LNCaP clone FGC (cell line): Measurements from ENCODE around the gene CUEDC1.

ENCODE experiments used
- DNase-seq: peaks from one replicate; pipeline ENCODE4 v3.0.0-alpha.2; 2011; ENCODE audit warnings: low read depth
- H3K4me3 ChIP-seq: 2 replicates; pipeline ENCODE4 v1.5.1; 2011; ENCODE audit warnings: mild to moderate bottlenecking, low read depth, low read length, control low read depth
- TF ChIP-seq, protein P1 (sequence below): IDR thresholded peaks from 2 replicates; pipeline ENCODE4 v1.5.1; 2012; ENCODE audit warnings: mild to moderate bottlenecking; ENCODE audit not compliant: control insufficient read depth, insufficient read depth; ENCODE audit errors: extremely low read depth

Gene CUEDC1

DNA sequence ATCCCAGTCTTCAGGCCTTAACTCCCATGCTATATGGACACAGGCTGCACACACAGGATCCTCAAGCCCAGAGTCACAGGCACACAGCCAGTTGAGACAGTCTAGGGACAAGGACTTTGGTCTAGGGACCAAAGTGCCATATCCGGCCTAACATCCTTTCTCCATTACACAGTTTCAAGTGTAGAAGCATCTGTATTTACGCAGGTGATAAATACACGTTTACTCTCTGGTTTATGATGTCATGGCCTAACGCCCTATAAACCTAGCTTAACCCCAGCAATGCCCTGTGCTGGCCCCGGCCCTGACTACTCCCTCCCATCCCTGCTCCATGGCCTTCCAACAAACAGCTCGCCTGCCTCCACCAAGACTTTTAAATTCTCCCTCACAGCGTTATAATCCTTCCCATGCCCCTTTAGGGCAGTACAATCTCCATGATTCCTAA, 17.1 kb downstream of the CUEDC1 start:
- peak; percentile 75 for DNase-seq
- H3K4me3 ChIP-seq = no peak overlapping the region
- TF ChIP-seq, protein P1, sequence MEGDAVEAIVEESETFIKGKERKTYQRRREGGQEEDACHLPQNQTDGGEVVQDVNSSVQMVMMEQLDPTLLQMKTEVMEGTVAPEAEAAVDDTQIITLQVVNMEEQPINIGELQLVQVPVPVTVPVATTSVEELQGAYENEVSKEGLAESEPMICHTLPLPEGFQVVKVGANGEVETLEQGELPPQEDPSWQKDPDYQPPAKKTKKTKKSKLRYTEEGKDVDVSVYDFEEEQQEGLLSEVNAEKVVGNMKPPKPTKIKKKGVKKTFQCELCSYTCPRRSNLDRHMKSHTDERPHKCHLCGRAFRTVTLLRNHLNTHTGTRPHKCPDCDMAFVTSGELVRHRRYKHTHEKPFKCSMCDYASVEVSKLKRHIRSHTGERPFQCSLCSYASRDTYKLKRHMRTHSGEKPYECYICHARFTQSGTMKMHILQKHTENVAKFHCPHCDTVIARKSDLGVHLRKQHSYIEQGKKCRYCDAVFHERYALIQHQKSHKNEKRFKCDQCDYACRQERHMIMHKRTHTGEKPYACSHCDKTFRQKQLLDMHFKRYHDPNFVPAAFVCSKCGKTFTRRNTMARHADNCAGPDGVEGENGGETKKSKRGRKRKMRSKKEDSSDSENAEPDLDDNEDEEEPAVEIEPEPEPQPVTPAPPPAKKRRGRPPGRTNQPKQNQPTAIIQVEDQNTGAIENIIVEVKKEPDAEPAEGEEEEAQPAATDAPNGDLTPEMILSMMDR = no peak

GRCh38 chr17:57937492-57937891, 17.7 kb downstream of the CUEDC1 start:
- TF ChIP-seq, protein P1 = no peak
- no peak overlapping the region for H3K4me3 ChIP-seq
- no peak for DNase-seq

- no peak for DNase-seq
- no peak overlapping the region for H3K4me3 ChIP-seq
- TF ChIP-seq, protein P1 = no peak
These were observed 19.1 kb downstream of the CUEDC1 start for GRCh38 chr17:57935833-57936807.

DNA sequence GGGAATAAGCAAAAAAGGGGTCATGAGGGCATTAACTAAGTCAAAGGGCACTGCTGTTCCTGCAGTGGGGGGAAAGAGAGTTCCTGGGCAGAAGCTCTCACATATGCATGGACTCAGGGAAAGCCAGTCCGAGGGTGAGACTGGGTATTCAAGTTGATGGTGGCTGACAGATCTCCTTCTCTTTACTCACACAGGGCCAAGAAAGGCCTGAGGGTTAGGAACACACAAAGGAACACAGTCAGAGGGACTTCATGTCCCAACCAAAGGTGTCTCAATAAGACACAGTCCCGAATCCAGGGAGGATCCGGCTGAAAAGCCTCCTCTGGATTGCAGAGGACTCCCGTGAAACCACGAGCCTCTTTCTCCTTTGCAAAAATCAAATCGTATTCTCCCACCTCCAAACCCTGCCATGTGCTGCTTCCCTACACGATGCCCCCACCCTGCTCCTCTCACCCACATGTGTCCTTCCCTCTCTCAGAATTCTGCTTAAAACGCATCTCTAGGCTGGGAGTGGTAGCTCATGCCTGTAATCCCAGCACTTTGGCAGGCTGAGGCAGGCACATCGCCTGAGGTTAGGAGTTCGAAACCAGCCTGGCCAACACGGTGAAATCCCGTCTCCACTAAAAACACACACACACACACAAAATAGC, 23.6 kb downstream of the CUEDC1 start:
- H3K4me3 ChIP-seq = no peak overlapping the region
- TF ChIP-seq, protein P1 = no peak

DNA sequence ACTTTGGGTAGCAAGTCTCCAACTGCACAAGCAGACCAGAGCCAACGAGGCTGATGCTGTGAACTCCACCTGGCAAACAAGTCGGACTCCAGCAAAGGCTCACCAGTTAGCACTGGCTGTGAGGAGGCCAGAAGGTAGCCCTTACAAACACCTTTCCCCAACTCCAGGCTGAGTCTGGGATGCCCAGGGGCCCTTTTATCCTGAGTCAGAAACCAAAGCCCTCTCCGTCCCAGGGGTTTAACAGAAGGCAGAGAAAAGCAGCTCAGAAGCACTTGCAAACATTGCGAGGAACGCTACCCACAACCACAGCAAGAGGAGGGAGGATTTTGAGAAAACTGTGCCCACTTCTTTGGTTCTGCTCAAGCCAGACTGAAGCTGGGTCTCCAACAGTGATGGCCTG, 25.0 kb downstream of the CUEDC1 start:
- TF ChIP-seq, protein P1 = no peak
- no peak overlapping the region for H3K4me3 ChIP-seq
- DNase-seq = no peak

More for the DNA sequence above, 23.6 kb downstream of the CUEDC1 start:
- DNase-seq = no peak

GRCh38 chr17:57929386-57929785, 25.8 kb downstream of the CUEDC1 start:
- DNase-seq = no peak
- H3K4me3 ChIP-seq = no peak overlapping the region
- TF ChIP-seq, protein P1 = no peak
